Spleen (tissue), 11 donors: ENCODE data around the gene NRSN2. TPM values are rescaled to one million over a fixed set of nuclear protein-coding genes. Genes with fewer than 3 reads are reported as not detected.
A peak's percentile ranks its signal among the peaks of the same experiment; 100 is the strongest.
"Not testable (repeated sequence)": the region's sequence is repeated elsewhere in the genome, so short reads cannot be mapped to it uniquely, and the experiment has no call there.

Source experiments
- DNase-seq: peaks from one replicate; pipeline ENCODE4 v3.0.0-alpha.2; 2020
- H3K27ac ChIP-seq, 8 donors: fragments of 200-600 bp; sonication (generic) in 7 of 8; 1 replicate in 4 of 8; 2 replicates in 4 of 8; pipeline versions ENCODE4 v1.5.0 to v1.8.0; 2016 to 2021; ENCODE audit warnings: inconsistent platforms in 4 of 8, mild to moderate bottlenecking in 4 of 8, moderate library complexity in 1 of 8
- H3K27me3 ChIP-seq, 7 donors: fragments of 200-600 bp; sonication (generic) in 6 of 7; replicated peaks in 1 of 7; 1 replicate in 4 of 7; 2 replicates in 3 of 7; pipeline versions ENCODE4 v1.5.0 to v1.8.0; 2016 to 2021; ENCODE audit warnings: inconsistent platforms in 3 of 7, mild to moderate bottlenecking in 1 of 7
- H3K36me3 ChIP-seq, 6 donors: fragments of 200-600 bp; sonication (generic) in 5 of 6; 1 replicate in 4 of 6; 2 replicates in 2 of 6; pipeline versions ENCODE4 v1.5.0 to v1.8.0; 2016 to 2021; ENCODE audit warnings: inconsistent platforms in 2 of 6
- H3K4me1 ChIP-seq, 6 donors: fragments of 200-600 bp; sonication (generic) in 5 of 6; 1 replicate in 3 of 6; 2 replicates in 3 of 6; pipeline versions ENCODE4 v1.5.0 to v1.8.0; 2016 to 2021; ENCODE audit warnings: inconsistent platforms in 3 of 6
- H3K4me3 ChIP-seq, 8 donors: fragments of 200-600 bp; sonication (generic) in 7 of 8; 1 replicate in 4 of 8; 2 replicates in 4 of 8; pipeline versions ENCODE4 v1.5.0 to v1.8.0; 2016 to 2021; ENCODE audit warnings: inconsistent platforms in 4 of 8, mild to moderate bottlenecking in 4 of 8, moderate library complexity in 2 of 8
- H3K9me3 ChIP-seq, 8 donors: fragments of 200-600 bp; sonication (generic) in 7 of 8; 1 replicate in 4 of 8; 2 replicates in 4 of 8; pipeline versions ENCODE4 v1.5.0 to v1.8.0; 2016 to 2021; ENCODE audit warnings: inconsistent platforms in 4 of 8
- POLR2A ChIP-seq, 3 donors: fragments of 450-650 bp; IDR thresholded peaks; one replicate each; pipeline ENCODE4 v1.5.1; 2017; ENCODE audit warnings: antibody characterized with exemption in 3 of 3, mild to moderate bottlenecking in 1 of 3
- POLR2AphosphoS5 ChIP-seq, 3 donors: sonication (generic); formaldehyde crosslinking; IDR thresholded peaks; one replicate each; pipeline ENCODE4 v1.5.1; 2017; ENCODE audit warnings: antibody characterized with exemption in 3 of 3
- WGBS, 5 donors: extraction: QIAGEN DNeasy Blood & Tissue Kit in 3 of 5; methylation state at CpG; one replicate each; pipeline versions ENCODE4 v1.1.5 to v1.1.7; 2013 to 2018; 5-methylcytosine and 5-hydroxymethylcytosine counted together
- intact Hi-C: fragments of 100-400 bp; cut with DNase I; formaldehyde crosslinking; loops from one replicate; pipeline ENCODE4 v1.15.0; 2023; ENCODE audit warnings: low total_unique reads
- polyA plus RNA-seq, 3 donors: library from polyadenylated mRNA; stranded (reverse); fragments of 200-250 nt; gene quantifications; one replicate each; pipeline ENCODE4 v1.2.1, GENCODE V29; 2013
- total RNA-seq, 7 donors: library from RNA; depleted of rRNA in 3 of 7; stranded (reverse); fragments of >200 nt in 3 of 7; fragmentation: NEBNext Ultra II Directional in 4 of 7; extraction: Animal tissue kit (Norgen Biotek cat#: 25700) in 4 of 7; gene quantifications; one replicate each; pipeline versions ENCODE4 v1.1.0 to v1.2.1, GENCODE V29; 2016 to 2021
- TF ChIP-seq, protein P1 (sequence below), 11 experiments: fragments of 200-600 bp in 7 of 11; fragments of 450-650 bp in 4 of 11; sonication (generic) in 4 of 11; IDR thresholded peaks in 8 of 11; conservative IDR thresholded peaks in 3 of 11; 1 replicate in 7 of 11; 2 replicates in 4 of 11; pipeline versions ENCODE4 v1.4.0 to v1.8.0; 2016 to 2021; ENCODE audit warnings: antibody characterized with exemption in 11 of 11, inconsistent platforms in 4 of 11, mild to moderate bottlenecking in 1 of 11
- donor health status: healthy with polysubstance abuse.
- donor health status: DM: no; HTN: no; CAD: no; lungs with moderate emphysema.
- donor health status: DM: no; HTN: no; CAD: no.
- donor health status: Bipolar disorder and iron deficiency.
- donor health status: healthy.
- donor health status: DM: no; HTN: no; CAD: no.
- donor health status: DM: yes; HTN: yes; CAD: no.

Gene NRSN2
- total and polyA plus RNA-seq, 10 donors, result 10.5 to 26.3 (median 16.8) TPM

DNA sequence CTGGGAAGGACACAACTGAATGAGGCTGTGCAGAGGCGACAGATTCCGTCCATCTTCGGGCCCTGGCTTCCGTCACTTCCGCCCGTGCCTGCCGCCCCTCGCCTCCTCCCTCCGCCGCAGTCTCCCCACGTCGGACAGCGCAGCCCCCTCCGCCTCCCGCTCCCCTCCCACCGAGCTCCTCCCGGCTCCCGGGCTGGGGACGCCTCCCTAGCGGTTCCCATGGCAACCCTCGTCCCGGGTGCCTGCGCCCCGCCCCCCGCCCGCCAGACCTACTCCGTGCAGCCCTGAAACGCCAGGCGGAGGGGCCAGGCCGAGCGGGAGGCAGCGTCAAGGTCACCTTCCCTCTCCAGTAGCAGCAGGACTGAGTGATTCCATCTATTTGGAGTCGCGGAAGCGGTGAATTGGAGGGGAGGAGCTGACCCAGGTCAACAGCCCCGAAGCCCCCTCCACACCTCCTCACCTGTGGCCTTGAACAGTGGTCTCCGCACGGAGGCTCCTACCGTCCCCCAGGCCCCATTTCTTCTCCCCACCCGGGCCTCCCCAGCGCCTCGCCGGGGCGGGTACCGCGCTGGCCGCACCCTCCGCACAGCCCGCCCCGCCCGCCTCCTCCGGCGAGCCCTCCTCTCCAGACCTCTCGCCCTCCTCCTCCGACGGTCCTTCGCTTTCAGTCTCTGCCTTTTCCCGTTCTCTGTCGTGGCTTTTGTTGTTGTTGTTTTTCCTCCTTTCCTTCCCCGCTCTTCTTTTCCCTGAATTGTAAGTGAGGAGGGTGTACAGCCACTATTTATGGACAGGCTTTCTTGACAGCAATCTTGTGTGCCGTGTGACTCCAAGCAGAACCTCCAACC is 951 bp downstream of the NRSN2 start:
- H3K9me3 ChIP-seq, result no peaks in the 10 kb centered on the region
- H3K27ac ChIP-seq, result peak overlapping the region; percentile 57 to 90 (median 85)
- peaks cover 0 to 34% (median 24%) of the 10 kb centered on the region in 6 donors for H3K4me1 ChIP-seq
- whole genome bisulfite sequencing, 5 donors, result 1 to 3% (median 1%) methylated on average over 46 to 61 of the region's 61 CpGs
- intact Hi-C loops, result no loop called here
- TF ChIP-seq POLR2AphosphoS5 (IDR thresholded peaks at IDR 0.05) (peak; percentile 67 to 84 (median 82)), POLR2A (IDR thresholded peaks at IDR 0.05) (no peak)
- H3K27me3 ChIP-seq, result peaks cover 0 to 9% (median 0%) of the 10 kb centered on the region in 7 donors
- H3K36me3 ChIP-seq, result peaks cover 0 to 15% (median 0%) of the 10 kb centered on the region in 6 donors
- DNase-seq, result peak; percentile 91
- H3K4me3 ChIP-seq, result peak overlapping the region; percentile 71 to 92 (median 80)

DNA sequence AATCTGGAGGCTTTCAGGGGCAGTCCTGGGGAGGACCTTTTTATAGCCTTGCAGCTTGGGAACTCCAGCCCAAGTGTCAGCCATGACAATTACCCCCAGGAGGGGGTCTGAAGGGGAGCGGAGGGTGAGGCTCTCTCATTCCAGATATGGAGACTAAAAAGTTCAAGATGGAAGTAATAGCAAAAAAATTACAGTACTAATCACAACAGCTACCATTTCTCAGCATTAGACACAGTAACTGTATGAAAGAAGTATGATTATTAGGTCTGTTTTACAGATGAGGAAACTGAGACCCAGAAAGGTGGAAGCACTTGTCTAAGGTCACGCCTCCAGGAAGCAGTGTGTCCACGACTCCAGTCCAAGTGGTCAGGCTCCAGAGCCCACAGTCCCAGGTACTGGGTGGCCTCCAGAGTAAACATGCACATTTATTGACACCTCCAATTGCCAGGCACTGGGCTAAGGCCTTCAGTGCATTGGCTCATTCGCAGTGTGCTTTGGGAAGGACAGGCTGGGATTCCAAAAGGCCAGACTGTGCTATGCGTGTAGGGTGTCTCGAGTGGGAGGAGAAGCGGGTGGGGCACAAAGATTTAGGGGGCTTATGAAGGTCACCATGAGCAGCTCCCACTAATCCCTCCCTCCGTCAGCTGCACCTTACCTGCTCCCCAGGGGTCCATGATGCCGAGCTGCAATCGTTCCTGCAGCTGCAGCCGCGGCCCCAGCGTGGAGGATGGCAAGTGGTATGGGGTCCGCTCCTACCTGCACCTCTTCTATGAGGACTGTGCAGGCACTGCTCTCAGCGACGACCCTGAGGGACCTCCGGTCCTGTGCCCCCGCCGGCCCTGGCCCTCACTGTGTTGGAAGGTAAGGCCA is 2.3 kb downstream of the NRSN2 start:
- Histone ChIP-seq H3K9me3 (no peaks in the 10 kb centered on the region), H3K27ac (peak overlapping the region in 1 of 8 donors; percentile 83), H3K4me1 (peaks cover 0 to 38% (median 27%) of the 10 kb centered on the region in 6 donors), H3K4me3 (no peak overlapping the region), H3K27me3 (peaks cover 0 to 9% (median 0%) of the 10 kb centered on the region in 7 donors), H3K36me3 (peaks cover 0 to 23% (median 2%) of the 10 kb centered on the region in 6 donors)
- DNase-seq, result no peak
- TF ChIP-seq POLR2A (IDR thresholded peaks at IDR 0.05) (no peak), POLR2AphosphoS5 (IDR thresholded peaks at IDR 0.05) (no peak)
- TF ChIP-seq, protein P1, sequence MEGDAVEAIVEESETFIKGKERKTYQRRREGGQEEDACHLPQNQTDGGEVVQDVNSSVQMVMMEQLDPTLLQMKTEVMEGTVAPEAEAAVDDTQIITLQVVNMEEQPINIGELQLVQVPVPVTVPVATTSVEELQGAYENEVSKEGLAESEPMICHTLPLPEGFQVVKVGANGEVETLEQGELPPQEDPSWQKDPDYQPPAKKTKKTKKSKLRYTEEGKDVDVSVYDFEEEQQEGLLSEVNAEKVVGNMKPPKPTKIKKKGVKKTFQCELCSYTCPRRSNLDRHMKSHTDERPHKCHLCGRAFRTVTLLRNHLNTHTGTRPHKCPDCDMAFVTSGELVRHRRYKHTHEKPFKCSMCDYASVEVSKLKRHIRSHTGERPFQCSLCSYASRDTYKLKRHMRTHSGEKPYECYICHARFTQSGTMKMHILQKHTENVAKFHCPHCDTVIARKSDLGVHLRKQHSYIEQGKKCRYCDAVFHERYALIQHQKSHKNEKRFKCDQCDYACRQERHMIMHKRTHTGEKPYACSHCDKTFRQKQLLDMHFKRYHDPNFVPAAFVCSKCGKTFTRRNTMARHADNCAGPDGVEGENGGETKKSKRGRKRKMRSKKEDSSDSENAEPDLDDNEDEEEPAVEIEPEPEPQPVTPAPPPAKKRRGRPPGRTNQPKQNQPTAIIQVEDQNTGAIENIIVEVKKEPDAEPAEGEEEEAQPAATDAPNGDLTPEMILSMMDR (IDR thresholded peaks at IDR 0.05 in 8 of 11, conservative IDR thresholded peaks at IDR 0.05 in 3 of 11), result no peak
- intact Hi-C loops, result no loop called here
- WGBS, 5 donors, result 89 to 97% (median 93%) methylated on average over 18 to 19 of the region's 19 CpGs

DNA sequence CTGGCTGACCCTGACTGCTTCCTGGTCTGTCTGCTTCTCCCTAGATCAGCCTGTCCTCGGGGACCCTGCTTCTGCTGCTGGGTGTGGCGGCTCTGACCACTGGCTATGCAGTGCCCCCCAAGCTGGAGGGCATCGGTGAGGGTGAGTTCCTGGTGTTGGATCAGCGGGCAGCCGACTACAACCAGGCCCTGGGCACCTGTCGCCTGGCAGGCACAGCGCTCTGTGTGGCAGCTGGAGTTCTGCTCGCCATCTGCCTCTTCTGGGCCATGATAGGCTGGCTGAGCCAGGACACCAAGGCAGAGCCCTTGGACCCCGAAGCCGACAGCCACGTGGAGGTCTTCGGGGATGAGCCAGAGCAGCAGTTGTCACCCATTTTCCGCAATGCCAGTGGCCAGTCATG is 6.3 kb downstream of the NRSN2 start:
- H3K27me3 ChIP-seq, result no peaks in the 10 kb centered on the region
- peaks cover 0 to 21% (median 15%) of the 10 kb centered on the region in 6 donors for H3K4me1 ChIP-seq
- no peak for DNase-seq
- peaks cover 0 to 23% (median 2%) of the 10 kb centered on the region in 6 donors for H3K36me3 ChIP-seq
- no peaks in the 10 kb centered on the region for H3K9me3 ChIP-seq
- no peak overlapping the region for H3K4me3 ChIP-seq
- 81 to 95% (median 85%) methylated on average over 9 to 13 of the region's 13 CpGs for whole genome bisulfite sequencing, 5 donors
- intact Hi-C loops, result loop anchor here (5.0 to 10.0 kb wide), 2 partner anchors 82 to 129 kb away; no protein-coding TSS in a partner anchor
- peak in 1 of 3 donors; percentile 13 for TF ChIP-seq POLR2AphosphoS5 (IDR thresholded peaks at IDR 0.05)
- TF ChIP-seq POLR2A (IDR thresholded peaks at IDR 0.05), result no peak
- TF ChIP-seq, protein P1 (IDR thresholded peaks at IDR 0.05 in 8 of 11, conservative IDR thresholded peaks at IDR 0.05 in 3 of 11), result no peak
- no peak overlapping the region for H3K27ac ChIP-seq

DNA sequence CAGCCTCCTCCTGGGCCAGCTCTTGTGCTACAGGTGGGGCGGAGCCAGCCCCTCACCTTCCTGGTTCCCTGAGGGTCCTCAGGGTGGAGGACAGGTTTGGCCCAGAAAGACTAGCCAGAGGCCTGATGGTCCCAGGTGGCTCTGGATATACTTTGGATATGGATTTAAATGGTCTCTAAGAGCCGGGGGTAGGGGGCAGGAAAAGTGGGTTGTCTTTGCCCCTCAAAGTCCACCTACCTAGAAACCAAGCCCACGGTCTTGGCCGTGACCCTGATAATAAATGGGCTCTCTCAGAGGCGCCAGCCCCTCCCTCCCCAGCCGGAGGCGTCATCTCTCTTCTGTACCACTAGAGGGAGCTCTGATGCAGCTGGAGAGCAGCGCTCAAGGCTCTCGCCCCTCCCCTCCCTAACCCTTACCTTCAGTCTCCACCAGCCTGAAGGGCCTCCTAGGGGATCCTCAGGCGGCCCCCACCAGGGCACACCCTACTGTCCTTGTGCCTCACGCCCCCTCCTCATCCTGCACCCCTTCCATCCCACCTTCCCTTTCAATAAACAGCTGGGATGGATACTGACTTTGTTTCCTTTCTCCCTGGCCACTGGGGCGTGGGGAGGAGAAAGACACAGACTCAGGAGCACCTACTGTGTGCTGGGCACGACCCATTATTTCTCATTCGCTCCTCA is 7.5 kb downstream of the NRSN2 start:
- DNase-seq, result peak; percentile 92
- Histone ChIP-seq H3K27ac (no peak overlapping the region), H3K27me3 (no peaks in the 10 kb centered on the region), H3K9me3 (no peaks in the 10 kb centered on the region), H3K4me1 (peaks cover 0 to 12% (median 9%) of the 10 kb centered on the region in 6 donors), H3K36me3 (peaks cover 0 to 20% (median 2%) of the 10 kb centered on the region in 6 donors), H3K4me3 (no peak overlapping the region)
- WGBS, 5 donors, result 15 to 21% (median 17%) methylated on average over 14 of the region's 14 CpGs
- intact Hi-C loops, result loop anchor here (5.0 to 10.0 kb wide), 2 partner anchors 80 to 128 kb away; no protein-coding TSS in a partner anchor
- TF ChIP-seq POLR2A (IDR thresholded peaks at IDR 0.05) (no peak), POLR2AphosphoS5 (IDR thresholded peaks at IDR 0.05) (peak; percentile 14 to 60 (median 57))
- TF ChIP-seq, protein P1 (IDR thresholded peaks at IDR 0.05 in 8 of 11, conservative IDR thresholded peaks at IDR 0.05 in 3 of 11), result peak; percentile 92 to 99 (median 97)

DNA sequence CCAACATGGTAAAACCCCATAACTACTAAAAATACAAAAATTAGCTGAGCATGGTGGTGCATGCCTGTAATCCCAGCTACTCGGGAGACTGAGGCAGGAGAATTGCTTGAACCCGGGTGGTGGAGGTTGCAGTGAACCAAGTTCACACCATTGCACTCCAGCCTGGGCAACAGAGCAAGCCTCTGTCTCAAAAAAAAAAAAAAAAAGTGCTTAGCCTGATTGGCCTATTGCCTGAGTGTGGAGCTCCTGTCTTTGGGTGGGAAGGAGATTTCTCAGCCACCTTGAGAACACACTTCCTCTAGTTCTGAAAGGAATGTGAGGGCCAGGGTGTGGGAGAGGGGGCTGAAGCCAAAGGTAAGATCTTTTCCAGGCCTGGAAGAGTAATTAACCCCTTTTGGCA is 9.2 kb downstream of the NRSN2 start:
- H3K4me1 ChIP-seq, result peaks cover 0 to 16% (median 9%) of the 10 kb centered on the region in 6 donors
- H3K36me3 ChIP-seq, H3K4me3 ChIP-seq, DNase-seq, H3K27me3 ChIP-seq, H3K27ac ChIP-seq, H3K9me3 ChIP-seq: not testable (repeated sequence)
- WGBS, 5 donors, result 89 to 94% (median 93%) methylated on average over 2 of the region's 2 CpGs
- intact Hi-C loops, result loop anchor here (10.0 kb wide), 1 partner anchor 79 kb away; no protein-coding TSS in a partner anchor
